ENCODE measurements around the gene NVL.
A peak's percentile ranks its signal among the peaks of the same experiment; 100 is the strongest.

- peak; percentile 70 for TF ChIP-seq POLR2A (IDR thresholded peaks at IDR 0.05; ENCODE audit: low read length)
- TF ChIP-seq GATA1 (IDR thresholded peaks at IDR 0.05; ENCODE audit: low read depth, low read length) = no peak
These were observed 146.9 kb downstream of the NVL start, which contains the start of gene DEGS1 for GRCh38 chr1:224182866-224183590.
